T47D (cell line): Measurements from ENCODE around the gene YBEY.

ENCODE experiments used
- DNase-seq, 2 experiments: peaks; one replicate each; pipeline versions ENCODE4 v3.0.0 to v3.0.0-alpha.2; 2011 to 2012; ENCODE audit warnings: low read depth in 1 of 2, low spot score in 1 of 2
- JUND ChIP-seq: IDR thresholded peaks from 2 replicates; pipeline ENCODE4 v1.6.1; 2012; ENCODE audit warnings: low read depth
- in situ Hi-C: cut with HindIII; loops from 2 replicates; pipeline ENCODE4 v1.10.0; 2016; ENCODE audit warnings: low sequenced_read_pairs, low pct_unique_long_range_greater_than_20kb

The YBEY gene

GRCh38 chr21:46250146-46250725 is 35.9 kb upstream of the YBEY start:
- in situ Hi-C loops: no loop called here
- TF ChIP-seq JUND: no peak
- DNase-seq: no peak

DNA sequence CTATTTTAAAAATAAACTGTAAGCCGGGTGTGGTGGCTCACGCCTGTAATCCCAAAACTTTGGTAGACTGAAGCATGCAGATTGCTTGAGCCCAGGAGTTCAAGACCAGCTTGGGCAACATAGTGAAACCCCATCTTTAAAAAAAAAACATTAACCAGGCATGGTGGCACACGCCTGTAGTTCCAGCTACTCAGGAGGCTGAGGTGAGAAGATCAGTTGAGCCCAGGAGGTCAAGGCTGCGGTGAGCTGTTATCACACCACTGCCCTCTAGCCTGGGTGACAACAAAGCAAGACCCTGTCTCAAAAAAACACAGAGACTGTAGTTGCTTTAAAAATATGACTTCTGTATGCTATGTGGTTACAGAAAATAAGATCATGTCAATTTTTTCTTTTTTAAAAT is 33.3 kb upstream of the YBEY start:
- no peak for DNase-seq
- in situ Hi-C loops: no loop called here
- no peak for TF ChIP-seq JUND

DNA sequence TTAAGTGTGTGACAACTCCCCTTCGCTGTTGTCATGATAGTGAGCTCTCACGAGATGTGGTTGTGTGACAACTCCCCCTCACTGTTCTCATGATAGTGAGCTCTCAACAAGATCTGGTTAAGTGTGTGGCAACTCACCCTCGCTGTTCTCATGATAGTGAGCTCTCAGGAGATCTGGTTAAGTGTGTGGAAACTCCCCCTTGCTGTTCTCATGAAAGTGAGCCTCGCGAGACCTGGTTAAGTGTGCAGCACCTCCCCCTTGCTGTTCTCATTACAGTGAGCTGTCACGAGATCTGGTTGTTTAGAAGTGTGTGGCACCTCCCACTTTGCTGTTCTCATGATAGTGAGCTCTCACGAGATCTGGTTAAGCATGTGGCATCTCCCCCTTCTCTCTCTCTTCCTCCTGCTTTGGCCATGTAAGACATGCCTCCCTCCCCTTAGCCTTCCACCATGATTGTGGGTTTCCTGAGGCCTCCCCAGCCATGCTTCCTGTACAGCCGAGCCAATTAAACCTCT is 32.5 kb upstream of the YBEY start:
- DNase-seq: no peak
- TF ChIP-seq JUND: no peak
- in situ Hi-C loops: no loop called here

- DNase-seq: no peak
- no peak for TF ChIP-seq JUND
- in situ Hi-C loops: no loop called here
Observed at GRCh38 chr21:46254208-46254975, 31.8 kb upstream of the YBEY start.

DNA sequence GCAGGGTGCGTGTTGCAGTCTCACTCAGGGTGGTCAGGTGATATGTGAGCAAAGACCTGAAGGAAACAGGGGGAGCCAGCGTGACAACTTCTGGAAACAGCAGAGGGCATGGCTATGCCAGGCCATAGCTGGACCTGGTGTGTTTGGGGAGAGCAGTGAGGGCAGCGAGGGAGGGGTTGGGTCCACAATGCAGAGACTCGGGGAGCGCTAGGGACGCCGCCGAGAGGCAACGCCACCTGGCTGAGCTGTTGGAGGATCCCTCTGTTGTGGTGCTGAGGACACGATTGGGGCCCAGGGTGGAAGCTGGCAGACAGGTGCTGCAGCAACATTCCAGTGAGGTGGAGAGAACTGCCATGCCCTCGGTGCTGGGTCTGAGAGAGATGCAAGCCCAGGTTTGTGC is 31.0 kb upstream of the YBEY start:
- TF ChIP-seq JUND: no peak
- in situ Hi-C loops: no loop called here

DNA sequence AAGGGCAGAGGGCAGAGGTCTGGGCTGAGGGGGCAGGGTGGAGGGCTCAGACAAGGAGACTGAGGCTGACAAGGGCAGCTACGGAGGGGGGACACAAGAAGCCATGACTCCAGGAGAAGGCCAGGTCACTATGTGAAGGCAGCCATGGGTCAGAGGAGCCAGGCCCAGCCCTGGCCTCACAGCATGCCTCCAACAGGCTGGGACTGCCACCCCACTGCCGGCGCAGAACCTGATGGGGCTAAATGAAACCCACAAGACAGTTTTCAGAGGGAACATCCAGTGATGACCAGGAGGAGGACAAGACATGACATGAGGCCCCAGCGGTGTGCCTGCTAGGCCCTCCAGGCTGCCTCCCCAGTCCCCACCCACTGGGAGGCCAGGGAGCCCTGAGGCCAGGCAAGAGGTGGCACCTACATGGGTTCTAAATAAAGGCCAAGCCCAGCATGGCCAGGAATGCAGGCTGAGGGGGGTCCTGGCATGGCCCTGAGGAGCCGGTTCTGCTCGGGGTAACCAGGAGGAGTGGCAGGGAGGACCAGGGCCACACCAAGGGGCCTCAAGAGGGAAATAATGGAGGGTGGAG is 30.3 kb upstream of the YBEY start:
- in situ Hi-C loops: no loop called here
- no peak for DNase-seq
- TF ChIP-seq JUND: no peak

More for the DNA sequence above, 31.0 kb upstream of the YBEY start:
- no peak for DNase-seq

DNA sequence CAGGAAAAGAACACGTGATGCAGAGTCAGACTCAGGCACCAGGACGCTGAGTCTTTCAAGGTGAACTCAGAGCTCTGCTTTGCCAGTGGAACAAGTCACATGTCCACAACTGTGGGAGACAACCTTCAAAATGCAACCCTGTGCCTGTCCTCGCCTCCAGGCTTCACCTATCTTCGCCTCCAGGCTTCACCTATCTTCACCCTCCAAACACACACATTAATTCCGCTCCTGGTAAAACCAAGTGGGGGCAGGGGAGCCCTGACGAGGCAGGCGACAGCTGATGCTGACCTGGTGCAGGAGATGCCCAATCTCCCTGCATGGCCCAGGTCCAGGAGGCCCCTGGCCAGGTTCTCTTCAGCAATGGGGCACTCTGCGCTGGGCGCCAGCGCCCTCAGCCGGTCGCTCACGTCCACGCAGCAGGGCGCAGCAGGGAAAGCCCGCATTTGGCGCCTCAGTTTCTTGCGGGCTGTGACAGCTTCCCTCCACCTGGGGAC is 29.6 kb upstream of the YBEY start:
- no peak for TF ChIP-seq JUND
- DNase-seq: no peak
- in situ Hi-C loops: no loop called here

DNA sequence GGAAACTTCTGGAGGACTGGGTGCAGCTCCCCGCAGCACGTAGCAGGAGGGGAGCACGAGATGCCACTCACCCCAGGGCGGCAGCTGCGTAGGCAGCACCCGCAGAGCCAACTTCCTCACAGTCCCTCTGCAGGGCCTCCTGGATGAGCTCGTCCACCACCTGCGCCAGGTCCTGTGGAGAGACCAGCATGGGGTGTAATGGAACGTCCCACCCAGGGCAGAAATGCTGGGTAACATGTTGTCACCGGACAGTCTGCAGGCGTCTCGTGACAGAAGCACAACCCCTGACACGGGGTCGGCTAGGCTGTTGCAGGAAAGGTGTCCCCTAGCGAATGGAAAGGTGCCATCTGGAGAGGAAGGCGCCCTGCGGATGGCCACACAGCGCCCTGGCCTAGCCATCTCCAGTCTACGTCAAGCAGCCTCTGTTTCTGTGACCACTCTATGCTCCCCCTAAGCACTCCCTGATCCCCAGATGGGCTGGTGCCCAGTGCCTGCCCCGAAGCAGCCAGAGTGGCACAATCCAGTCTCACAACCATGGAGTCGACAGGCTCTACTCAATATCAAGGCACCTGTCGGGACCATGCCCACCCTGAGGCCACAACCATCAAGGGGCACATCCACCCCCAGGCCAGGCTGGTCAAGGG is 22.0 kb upstream of the YBEY start:
- no peak for DNase-seq
- no peak for TF ChIP-seq JUND
- in situ Hi-C loops: no loop called here

- no peak for DNase-seq
- no peak for TF ChIP-seq JUND
- in situ Hi-C loops: no loop called here
Observed at GRCh38 chr21:46264690-46265144, 21.4 kb upstream of the YBEY start.

DNA sequence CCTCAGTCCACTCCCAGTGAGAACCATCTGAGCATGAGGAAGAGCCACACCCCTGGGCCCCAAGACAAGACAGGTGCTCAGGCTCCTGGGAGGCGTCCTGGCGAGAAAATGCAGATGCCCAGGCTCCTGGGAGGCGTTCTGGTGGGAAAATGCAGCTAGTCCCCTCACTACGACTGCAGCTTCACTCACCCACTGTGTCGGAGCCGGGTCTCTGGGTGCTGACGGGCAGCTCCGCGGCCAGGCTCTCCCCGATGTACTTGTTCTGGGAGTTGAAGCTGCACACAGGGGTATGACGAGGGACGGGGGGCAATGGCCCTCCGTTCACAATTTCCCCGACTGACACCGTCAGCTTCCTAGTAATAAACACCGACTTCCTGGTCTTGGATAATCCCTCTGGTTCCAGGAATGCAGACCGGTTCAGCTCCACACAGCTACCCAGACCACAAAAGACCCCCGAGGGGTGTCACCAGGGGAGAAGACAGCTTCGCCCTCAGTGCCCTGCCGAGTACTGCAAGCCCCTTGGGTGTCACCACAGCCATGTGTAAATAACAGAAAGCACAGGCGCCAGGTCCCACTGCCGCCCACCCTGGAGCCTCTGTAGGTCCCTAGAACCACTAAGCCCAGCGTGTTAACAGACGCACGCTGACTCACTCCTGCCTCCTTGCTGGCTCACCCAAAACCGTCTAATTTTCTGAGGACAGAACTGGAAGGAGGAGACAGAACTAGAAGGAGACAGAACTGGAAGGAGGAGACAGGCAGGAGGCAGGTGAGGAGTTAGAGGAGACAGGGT is 20.2 kb upstream of the YBEY start:
- in situ Hi-C loops: no loop called here
- no peak for DNase-seq
- no peak for TF ChIP-seq JUND

DNA sequence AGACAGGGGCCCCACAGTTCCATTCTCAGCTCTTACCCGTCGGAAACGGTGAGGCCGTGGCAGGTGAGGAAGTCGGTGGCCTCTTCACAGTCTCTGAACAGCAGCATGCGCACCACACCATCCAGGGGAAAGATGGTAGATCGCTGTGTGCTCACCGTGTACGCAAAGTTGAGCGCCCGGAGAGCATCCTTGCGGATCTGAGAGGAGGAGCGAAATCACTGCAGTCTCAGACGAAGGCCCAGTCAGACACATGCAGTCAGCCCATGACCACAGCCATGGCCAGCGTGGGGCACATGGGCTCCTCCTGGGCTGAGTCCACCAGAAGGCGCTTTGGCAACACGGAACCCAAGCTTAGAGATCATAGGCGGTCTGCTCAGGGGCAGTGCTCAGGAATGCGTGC is 19.2 kb upstream of the YBEY start:
- in situ Hi-C loops: no loop called here
- DNase-seq: no peak
- TF ChIP-seq JUND: no peak

- in situ Hi-C loops: no loop called here
- no peak for TF ChIP-seq JUND
- DNase-seq: no peak
Observed at GRCh38 chr21:46268371-46268770, 17.8 kb upstream of the YBEY start.
